GM21423 (cell line): ENCODE results near the gene PAX5.

ENCODE experiments used
- ATAC-seq: cut with Tn5 transposase; IDR thresholded peaks from one replicate; pipeline ENCODE4 v1.9.1; 2021; ENCODE audit warnings: mild to moderate bottlenecking, moderate library complexity; ENCODE audit not compliant: unreplicated experiment

PAX5 gene

DNA sequence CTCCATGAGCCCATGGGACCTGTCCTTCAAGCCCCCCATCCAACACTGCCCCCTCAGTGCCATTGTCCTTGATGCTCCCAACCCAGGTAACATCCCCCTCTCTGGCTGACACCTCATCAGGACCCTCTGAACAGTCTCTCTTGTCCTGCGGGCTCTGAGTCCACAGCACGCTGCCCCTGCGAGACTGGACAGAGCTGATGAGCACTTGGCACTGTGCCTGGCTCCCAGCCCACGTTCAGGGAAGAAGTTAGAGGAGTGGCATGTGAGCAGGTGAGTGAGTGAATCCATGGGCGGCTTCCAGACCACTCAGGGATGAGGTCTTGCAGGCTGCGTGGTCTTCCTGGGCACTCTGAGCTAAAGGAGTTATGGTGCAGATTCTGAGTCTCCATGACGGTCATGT is 70.7 kb downstream of the PAX5 start:
- no peak for ATAC-seq

DNA sequence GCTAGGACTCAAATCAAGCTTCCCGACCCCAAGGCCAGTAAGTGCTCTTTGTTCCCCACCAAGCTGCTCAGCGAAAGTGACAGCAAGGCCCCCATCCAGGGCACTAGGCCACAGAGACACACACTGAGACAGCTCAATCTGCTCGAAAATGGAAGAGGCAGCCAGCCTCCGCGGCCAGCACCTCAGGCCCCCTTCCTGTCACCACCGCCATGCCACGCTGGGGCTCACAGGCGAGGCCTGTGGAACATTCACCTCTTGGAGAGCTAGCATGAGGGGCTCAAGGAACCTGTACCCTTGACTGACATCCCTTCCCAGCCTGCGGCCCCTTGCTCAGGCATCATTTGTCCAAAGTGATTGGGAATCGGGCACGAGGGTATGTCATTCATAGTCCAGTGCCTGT is 71.4 kb downstream of the PAX5 start:
- no peak for ATAC-seq

DNA sequence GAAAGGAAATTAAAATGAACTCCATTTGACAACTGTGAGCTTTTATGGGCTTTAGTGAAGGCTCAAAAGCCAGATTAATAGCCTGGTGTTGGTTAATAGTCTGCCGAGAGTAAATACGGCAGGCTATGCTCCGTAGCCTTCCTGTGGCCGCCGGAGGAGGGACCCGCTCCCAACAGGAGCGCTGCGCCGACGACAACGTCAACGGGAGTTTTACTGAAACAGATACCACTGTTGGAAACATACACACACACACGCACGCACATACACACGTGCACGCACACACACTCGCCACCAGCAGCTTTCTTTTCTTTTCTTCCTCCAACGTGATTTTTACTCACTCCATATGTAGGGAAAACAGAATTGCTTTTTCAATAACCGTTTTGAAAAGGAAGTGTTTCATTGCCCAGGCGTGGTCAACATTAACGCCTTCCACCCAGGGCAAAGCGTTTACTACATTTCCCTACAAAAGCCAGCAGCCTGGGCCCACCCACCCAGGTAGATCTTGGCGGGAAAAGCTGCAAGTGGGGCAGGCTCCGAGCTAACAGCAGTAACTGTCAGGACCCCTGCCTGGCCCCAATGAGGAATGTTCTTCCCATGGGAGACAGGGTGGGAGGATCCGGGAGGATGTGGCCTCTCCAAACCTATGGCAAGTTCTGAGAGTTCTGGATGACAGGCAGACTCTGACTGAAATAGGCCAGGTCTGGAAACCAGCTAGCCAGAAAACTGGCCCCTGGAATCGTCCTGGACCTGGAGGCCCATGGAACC is 72.3 kb downstream of the PAX5 start:
- ATAC-seq = no peak

DNA sequence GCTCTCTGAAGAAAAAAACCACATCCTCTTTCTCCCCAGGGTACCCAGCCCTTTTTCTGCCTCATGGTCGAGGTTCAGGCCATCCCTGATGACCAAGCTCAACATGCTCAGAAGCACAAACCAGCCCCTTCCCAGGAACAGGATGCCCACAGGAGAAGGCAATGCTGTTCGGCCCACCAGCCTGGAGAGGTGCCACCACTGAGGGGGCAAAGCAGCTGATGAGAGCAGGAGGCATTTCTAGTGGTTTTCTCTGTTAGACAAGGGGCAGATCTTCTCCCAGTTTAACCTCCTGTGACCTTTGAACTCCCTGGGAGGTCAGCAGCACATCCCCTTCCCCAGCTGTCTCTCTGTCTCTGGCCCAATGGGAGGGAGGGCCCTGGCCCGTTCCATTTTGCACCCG is 73.0 kb downstream of the PAX5 start:
- ATAC-seq = no peak

DNA sequence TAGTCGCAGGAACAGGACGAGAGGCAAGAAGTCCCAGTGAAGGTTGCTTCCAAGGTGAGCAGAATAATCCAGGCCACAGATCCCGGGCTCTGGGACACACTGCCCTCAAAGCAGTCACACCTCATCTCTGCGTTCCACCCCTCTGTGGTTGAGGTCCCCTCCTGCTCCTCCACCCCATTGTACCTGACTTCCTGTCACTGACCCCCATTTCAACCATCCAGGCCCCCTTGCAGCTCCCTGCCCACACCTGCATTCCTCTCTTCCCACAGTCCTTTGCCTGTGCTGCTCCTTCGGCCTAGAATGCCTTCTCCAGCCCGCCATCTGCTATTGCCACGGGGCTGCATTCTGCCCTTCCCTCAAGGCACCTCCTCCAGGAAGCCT is 73.5 kb downstream of the PAX5 start:
- ATAC-seq = no peak

DNA sequence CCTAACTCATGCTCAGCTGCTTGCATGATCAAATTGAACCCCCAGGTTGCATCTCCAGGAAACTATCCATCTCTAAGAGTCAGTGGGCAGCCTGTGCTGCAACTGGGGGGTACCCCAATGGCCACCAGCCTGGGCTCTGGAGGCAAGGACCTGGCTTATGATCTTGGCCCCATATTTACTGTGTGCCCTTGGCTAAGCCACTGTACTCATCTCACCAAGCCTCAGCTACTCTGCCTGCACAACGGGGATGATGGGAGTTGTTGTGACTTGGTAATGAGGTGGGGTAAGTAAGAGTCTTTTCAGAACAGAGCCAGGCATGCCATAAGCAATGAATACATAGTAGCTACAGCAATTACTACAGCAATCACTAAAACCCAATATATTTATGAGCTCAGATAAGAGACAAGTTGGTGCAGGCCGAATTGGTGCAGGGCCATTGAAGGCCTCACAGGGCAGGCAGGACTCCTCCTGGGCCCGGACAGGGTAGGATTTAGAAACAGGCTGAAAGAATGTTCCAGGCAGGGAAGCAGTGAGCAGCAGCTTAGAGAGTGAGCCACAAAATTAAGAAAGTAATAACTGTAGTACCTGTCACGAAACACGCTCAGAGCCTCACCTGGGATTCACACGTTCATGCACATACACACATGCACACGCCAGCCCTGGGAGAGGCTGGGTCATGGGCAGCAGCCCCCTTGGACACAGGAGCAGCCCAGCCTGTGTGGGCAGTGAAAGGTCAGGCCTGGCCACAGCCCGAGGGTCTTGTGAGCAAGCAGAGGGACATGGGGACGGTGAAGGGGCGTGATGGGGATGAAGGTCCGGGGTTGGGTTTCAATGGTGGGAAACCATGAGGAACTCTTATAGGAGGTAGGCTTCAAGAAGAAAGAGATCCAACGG is 74.1 kb downstream of the PAX5 start:
- ATAC-seq = no peak

DNA sequence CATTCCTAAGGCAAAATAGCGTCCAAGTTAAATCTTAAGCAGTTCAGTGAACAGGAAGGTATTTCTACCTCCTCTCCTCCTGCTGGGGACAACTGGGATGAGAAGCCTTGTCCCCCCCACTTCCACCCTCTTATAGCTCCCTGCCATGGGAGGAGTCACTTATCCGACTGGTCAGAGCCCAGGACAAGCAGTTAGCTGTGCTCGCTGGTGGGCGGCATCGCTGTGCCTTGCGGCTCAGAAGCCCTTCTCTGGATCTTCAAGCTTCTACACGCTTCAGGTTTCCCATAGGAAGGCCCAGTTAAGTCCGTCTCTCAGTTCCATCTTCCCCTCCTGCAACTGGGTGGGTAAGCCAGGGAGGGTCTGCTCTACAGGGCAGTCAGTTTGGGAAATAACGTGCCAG is 77.2 kb downstream of the PAX5 start:
- no peak for ATAC-seq

DNA sequence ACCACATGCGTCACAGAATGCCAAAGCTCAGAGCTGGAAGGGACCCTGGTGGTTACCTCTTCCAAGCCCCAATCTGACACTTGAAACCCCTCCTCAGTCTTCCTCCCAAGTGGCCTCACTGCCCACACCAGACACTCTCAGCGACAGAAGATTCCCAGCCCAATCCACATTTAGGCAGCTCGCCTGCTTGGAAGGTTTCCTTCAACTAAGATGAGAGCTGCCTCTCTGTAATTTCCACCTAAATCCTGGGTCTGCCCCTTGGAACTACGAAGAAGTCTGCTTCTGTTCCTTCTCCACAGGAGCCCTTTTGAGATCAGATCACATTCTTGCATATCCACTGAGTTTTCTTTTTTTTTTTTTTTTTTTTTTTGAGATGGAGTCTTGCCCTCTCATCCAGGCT is 83.7 kb downstream of the PAX5 start:
- no peak for ATAC-seq

DNA sequence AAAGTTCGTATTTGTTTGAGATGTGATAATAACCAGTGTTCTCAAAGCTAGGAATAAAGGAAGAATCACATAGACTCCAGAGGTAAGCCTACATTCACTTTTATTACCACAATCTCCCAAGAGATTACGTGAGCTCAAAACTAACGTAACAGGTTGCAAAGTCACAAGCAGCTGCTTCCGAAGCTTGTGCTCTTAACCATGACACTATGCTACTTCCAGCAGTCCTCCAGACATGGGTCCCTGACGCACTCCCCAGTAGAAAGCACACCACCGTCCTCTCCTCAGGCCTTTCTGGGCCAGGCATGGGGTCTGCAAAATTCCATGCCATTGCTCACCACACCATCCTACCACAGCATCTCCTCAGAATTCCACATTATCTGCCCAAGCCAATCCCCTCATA is 84.6 kb downstream of the PAX5 start:
- no peak for ATAC-seq

DNA sequence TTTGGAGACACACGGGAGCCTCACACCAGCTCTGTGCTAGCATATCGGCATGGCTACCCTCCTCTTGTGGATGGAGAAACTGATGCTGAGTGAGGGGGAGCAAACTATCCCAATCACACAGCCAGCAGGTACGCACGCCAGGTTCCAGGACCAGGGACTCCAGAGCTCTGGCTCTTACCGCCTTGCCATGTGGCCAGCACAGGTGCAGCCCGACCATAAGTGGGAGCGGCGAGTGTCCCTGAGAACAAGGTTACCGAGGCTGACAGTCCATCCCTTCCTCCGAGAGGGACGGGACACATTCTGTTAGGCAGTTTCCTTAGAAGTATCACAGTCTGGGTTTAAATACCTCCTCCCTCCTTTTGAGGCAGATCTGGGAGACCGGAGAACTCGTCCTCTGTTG is 86.0 kb downstream of the PAX5 start:
- no peak for ATAC-seq

DNA sequence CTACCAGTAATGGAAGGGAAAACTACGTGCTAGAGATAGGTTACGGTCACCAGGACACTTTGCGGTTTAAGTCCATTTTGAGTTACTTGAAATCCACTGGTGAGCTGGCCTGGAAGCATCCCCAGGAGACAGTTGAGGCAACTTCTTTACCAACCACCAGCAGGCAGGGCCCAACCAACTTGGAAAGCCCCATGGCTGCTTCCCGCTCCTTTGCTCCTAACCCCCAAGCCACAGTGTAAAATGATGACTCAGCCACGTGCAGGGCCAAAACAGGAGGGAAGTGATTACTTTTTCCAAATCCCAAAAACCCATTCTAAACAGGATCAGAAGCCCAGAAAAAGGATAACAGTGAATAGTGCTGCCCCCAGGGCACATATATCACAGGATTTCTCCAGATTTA is 87.4 kb downstream of the PAX5 start:
- no peak for ATAC-seq

DNA sequence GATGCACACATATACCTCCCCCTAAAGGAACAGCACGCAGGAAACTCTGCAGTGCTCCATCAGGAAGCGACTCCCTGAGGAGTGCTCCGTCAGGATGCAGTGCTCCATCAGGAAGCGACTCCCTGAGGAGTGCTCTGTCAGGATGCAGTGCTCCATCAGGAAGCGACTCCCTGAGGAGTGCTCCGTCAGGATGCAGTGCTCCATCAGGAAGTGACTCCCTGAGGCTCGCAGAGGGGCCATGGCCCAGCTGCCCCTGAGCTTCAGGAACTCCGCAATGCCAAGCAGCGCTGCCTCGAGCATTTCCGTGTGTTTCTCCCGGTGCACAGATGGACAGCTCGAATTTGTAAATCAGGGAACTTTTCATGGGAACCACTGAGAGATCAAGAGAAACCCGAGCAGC is 88.1 kb downstream of the PAX5 start:
- no peak for ATAC-seq

DNA sequence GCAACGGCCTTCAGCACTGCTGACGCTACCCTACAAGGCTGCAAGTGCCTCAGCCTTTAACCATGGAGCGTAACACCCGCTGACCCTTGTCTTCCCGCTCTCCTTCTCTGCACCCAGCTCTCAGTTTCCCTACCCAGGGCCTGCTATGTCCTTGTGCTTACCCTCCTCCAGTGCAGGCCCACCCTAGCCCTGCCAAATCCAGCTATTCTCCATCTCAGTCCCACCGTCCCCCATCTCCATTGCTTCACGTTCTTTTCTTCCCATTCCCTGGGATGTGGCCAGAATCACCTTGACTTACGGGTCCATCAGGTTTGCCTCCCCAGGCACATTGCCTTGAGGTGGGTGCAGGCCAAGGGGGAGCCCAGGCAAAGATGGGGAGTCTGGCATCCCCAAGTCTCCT is 91.2 kb downstream of the PAX5 start:
- ATAC-seq = no peak

DNA sequence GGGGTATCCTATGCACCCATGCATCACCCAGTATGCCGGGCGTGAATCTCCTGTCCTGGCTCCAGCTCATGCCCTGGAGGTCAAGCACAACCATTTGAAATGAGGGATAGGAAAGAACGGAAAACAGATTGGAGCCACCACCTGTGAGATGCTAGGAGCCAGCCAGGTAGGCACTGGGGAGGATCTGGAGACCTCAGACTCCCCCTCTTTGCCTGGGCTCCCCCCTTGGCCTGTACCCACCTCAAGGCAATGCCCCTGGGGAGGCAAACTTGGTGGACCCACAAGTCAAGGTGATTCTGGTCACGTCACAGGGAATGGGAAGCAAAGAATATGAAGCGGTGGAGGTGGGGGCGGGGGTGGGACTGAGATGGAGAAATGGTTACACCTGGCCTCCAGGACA is 92.6 kb downstream of the PAX5 start:
- no peak for ATAC-seq

DNA sequence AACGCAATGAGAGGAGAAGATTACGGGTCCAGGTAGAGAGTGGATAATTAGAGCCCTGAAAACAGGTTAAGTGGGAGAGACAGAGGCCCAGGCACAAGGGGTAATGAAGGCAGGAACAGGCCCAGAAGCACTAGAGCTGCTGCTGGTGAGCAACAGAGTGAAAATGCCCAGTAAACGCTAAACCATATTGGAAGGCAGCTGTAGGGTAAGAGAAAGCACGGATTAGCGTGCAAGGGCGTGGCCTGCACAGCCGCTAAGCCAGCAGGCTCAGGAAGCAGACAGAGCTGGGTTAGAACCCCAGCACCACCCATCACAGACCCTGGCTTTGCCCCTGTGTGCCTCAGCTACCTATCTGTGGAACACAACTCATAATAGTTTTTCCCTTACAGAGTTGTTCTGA is 93.2 kb downstream of the PAX5 start:
- no peak for ATAC-seq

DNA sequence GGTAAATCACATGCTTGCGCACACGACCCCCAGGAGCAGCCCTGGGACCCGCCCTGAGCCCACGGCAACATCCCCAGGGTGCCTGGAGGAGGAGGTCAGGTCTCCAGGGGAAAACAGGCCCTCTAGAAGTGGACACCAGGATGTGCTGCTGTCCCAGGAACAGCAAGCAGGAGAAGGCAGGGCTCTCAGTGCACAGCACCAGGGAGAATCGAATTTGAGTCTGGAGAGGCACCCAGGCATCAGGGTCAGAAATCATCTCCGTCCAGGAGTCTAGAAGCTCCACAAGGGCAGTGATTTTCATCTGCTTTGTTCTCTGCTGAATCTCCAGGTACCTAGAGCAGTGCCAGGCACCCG is 93.6 kb downstream of the PAX5 start:
- no peak for ATAC-seq

DNA sequence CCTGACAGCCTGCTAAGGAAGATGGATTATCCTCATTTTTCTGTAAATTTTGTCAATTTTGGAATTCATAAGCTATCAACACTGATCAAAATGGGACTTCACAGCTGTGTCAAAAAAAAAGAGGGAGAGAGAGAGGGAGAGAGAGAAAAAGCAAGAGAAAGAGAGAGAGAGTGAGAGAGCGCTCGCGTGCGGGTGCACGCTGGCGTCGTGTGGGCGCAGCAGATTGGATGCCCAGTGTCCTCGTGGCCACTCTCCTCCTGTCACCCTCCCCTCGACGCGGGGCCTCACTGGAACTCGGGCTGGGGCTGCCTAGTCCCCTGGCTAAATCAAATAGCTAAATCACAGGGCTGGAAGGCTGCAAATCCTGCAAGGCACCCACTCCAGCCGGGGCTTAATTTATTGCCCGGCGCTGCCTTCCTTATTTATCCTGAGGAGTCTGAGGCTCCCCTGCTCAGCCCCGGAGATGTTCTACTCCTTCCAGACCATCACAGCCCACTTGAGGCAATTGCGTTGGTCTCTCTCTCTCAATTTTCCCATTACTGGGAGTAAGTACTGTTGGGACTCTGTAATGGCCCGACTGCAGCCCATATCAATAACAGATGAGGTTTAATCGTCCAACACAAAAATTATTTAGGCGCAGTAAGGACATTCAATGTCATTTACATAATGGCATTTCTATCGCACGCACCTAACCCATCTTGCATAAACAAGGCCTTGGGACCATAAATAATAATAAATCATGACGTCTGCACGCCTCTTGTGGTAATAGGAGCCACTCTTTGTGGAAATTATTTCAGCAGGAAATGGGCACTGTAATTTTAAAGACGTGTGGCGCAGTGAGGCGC is 94.2 kb downstream of the PAX5 start:
- ATAC-seq = no peak

DNA sequence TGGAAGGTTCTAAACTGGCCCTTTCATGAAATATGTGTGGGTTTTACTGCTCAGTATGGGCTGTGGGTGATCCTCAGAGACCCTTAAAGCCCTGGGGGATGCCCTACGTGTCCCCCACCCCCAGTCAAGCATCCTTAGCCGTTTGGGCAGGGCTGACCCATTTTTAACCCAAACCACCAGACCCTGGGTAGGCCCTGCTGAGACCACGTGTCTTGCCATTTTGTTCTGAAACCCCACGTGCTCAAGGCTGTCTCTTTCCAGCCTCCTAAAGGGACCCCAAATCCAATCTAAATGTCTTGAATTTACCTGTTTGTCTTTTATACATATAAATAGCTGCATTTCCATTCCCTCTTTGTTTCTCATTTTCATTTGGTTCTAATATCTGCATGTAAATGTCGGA is 94.9 kb downstream of the PAX5 start:
- no peak for ATAC-seq

DNA sequence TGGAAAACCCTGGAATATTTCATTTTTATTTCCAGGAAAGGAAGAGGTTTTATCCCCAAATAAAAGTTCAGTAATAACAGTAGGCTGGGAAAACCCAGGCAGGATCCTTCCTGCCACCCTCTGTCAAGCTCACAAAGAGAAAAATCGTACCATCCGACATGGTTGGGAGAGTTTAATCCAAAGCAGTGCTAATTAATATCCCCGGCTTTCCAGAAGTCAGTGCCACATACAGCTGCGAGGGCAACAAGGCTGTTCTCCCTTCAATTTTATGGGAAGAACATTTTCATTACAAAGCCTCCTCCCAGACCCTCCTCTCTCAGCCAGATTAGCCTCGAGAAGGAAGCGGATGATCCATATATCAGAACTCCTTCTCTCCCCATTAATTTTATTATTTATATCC is 95.5 kb downstream of the PAX5 start:
- no peak for ATAC-seq

DNA sequence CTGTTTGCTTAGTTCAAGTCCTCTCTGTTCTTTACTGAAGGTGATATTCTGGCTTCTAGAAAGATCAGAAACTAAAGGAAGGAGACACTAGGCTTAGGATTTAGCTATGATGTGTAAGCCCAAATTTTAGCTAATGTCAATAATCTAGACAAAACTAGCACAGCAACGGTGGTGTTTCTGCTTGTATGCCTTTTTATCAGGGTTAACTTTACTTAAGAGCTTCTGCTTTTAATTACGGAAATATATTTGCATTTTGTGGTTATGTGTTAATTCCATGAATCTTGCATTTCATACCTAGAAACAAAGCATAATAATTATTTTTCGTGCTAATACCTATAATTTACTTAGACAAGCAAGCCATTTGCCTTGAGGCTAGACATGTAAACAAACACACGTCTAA is 96.1 kb downstream of the PAX5 start:
- no peak for ATAC-seq

DNA sequence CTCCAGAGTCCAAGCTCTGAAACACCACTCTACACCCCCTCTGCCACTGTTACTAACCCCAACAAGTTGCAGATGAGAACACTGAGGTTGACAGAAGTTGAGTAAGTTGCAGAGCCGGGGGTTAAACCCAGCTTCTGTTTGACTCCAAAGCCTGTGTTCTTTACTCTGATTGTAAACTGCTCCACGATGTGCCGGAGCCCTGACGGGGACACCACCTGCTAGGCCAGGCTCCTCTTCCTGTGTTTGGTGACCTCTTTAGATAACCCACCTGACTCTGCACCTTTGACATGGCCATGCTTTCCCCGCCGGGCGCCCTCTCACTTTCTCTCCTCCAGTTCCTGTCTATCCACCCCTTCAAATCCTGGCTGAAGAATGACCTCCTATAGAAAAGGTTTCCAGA is 96.7 kb downstream of the PAX5 start:
- no peak for ATAC-seq

DNA sequence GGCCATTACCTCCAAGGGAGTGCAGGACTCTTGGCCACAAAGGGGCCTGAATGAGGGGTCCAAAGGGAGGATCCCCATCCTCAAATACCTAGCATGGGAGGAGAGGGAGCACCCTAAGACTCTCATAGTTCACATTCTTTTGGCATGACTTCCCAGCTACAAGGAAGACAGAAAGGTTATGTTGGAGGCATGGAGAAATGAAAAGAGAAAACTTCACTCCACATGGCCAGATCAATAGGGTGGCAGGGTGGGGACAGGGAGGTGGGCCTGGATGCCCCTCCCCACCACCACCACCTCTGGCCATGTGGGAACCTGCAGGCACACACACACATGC is 97.6 kb downstream of the PAX5 start:
- no peak for ATAC-seq
